ENCODE results near the gene ELOF1.

- no peak for TF ChIP-seq CTCF (conservative IDR thresholded peaks at IDR 0.05; ENCODE audit: low read depth, low read length)
- TF ChIP-seq EZH2phosphoT487 (IDR thresholded peaks at IDR 0.05; ENCODE audit: borderline replicate concordance, low read length) = no peak
- TF ChIP-seq EZH2 (IDR thresholded peaks at IDR 0.05; ENCODE audit: low read length, unreplicated experiment) = no peak
Observed at GRCh38 chr19:11534538-11534937, 24.5 kb downstream of the ELOF1 start.

Measured in PC-3 (cell line).